Osteocyte (in vitro differentiated cells): ENCODE measurements around the gene ARHGEF40. TPM values are rescaled to one million over a fixed set of nuclear protein-coding genes. Genes with fewer than 3 reads are reported as not detected.

ENCODE experiments used
- DNase-seq: peaks from one replicate; pipeline ENCODE4 v3.0.0; 2021; ENCODE audit warnings: mixed read lengths; ENCODE audit not compliant: unreplicated experiment; ENCODE audit errors: extremely low spot score
- H3K27ac Mint-ChIP-seq: one replicate; pipeline ENCODE4 v1.8.0; 2021; ENCODE audit warnings: mild to moderate bottlenecking, mixed read lengths; ENCODE audit not compliant: unreplicated experiment
- H3K27me3 Mint-ChIP-seq: one replicate; pipeline ENCODE4 v1.8.0; 2021; ENCODE audit warnings: mixed read lengths; ENCODE audit not compliant: unreplicated experiment
- H3K36me3 Mint-ChIP-seq: one replicate; pipeline ENCODE4 v1.8.0; 2021; ENCODE audit warnings: mixed read lengths; ENCODE audit not compliant: unreplicated experiment
- H3K4me1 Mint-ChIP-seq: one replicate; pipeline ENCODE4 v1.8.0; 2021; ENCODE audit warnings: mixed read lengths; ENCODE audit not compliant: unreplicated experiment
- H3K4me3 Mint-ChIP-seq: one replicate; pipeline ENCODE4 v1.8.0; 2021; ENCODE audit warnings: mild to moderate bottlenecking, moderate library complexity, mixed read lengths; ENCODE audit not compliant: unreplicated experiment
- H3K9me3 Mint-ChIP-seq: one replicate; pipeline ENCODE4 v1.8.0; 2021; ENCODE audit warnings: mixed read lengths; ENCODE audit not compliant: unreplicated experiment
- total RNA-seq: library from RNA; stranded (reverse); gene quantifications from 2 replicates; pipeline ENCODE4 v1.2.1, GENCODE V29; 2021
- TF ChIP-seq, protein P1 (sequence below): fragments of 200-600 bp; sonication (generic); IDR thresholded peaks from 2 replicates; pipeline ENCODE4 v1.5.0; 2021; ENCODE audit warnings: antibody characterized with exemption, mild to moderate bottlenecking, moderate library complexity

ARHGEF40 gene
- total RNA-seq, 1 donor from 2014 or later: 139 TPM

DNA sequence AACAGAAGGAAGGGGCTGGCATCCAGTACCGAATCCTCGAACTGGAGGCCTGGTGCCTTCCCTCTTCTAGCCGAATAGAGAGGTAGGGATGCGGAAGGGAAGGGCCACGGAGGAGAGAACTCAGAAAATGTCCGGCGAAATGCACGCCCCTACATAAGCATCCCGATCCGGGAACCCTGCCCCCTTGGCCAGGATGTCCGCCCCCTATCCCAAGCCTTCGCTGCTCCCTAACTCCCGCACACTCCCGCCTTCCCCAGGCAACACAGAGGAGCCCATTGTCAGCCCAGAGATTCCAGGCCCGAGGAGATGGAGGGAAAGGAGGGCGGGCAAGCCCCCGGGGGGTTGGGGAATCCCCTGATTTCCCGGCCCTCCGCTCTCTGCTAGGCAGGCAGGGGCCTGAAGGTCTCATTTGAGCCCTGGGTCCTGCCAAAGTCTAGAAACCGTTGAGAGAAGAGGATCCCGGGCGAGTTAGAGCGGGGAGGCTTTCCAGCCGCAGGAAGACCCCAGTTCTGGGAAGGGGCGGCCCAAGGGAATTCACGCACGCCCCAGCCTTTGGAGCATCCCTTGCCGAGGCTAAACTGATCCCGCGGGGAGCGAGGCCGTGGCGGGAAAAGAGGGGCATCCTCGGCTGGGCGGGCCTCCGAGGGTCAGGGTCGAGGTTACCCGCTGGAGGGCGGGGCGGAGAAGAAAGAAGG lies 569 bp upstream of the ARHGEF40 start:
- H3K27ac Mint-ChIP-seq: peak overlapping the region; percentile 96
- peak overlapping the region; percentile 88 for H3K4me3 Mint-ChIP-seq
- peaks cover 8% of the 10 kb centered on the region for H3K36me3 Mint-ChIP-seq
- TF ChIP-seq, protein P1, sequence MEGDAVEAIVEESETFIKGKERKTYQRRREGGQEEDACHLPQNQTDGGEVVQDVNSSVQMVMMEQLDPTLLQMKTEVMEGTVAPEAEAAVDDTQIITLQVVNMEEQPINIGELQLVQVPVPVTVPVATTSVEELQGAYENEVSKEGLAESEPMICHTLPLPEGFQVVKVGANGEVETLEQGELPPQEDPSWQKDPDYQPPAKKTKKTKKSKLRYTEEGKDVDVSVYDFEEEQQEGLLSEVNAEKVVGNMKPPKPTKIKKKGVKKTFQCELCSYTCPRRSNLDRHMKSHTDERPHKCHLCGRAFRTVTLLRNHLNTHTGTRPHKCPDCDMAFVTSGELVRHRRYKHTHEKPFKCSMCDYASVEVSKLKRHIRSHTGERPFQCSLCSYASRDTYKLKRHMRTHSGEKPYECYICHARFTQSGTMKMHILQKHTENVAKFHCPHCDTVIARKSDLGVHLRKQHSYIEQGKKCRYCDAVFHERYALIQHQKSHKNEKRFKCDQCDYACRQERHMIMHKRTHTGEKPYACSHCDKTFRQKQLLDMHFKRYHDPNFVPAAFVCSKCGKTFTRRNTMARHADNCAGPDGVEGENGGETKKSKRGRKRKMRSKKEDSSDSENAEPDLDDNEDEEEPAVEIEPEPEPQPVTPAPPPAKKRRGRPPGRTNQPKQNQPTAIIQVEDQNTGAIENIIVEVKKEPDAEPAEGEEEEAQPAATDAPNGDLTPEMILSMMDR: no peak
- H3K27me3 Mint-ChIP-seq: no peaks in the 10 kb centered on the region
- no peaks in the 10 kb centered on the region for H3K9me3 Mint-ChIP-seq
- no peak for DNase-seq
- H3K4me1 Mint-ChIP-seq: peaks cover 35% of the 10 kb centered on the region

DNA sequence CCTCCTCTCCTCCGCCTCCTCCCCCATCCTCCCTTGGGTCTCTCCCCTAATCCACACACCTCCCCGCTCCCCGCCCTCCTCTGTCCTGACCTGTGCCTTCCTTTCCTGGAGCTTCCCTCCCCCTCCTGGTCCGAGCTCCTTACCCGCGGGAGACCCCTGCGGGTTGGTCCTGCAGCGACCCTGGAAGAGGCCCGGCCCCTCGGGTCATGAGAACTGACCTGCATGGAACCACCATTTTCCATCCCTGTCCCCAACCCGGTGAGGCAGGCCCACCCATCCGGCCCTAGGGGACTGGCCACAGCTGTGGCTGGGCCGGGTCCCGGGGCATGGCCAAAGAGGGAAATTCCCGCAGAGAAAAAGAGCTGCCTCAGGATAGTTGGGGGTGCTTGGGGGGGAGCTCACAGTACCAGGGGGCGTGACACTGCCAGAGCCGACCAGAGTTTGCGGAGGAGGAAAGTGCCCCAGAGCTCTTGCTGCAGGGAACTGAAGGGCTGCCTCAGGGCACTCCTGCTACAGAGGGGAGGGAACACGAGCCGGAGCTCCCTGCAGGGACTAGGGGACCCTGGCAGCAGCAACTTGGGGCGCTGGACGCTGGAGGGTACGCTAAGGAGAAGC lies 613 bp downstream of the ARHGEF40 start:
- Mint-ChIP-seq H3K27me3 (no peaks in the 10 kb centered on the region), H3K9me3 (no peaks in the 10 kb centered on the region), H3K4me3 (peak overlapping the region; percentile 91), H3K36me3 (peaks cover 12% of the 10 kb centered on the region), H3K27ac (peak overlapping the region; percentile 99), H3K4me1 (peaks cover 36% of the 10 kb centered on the region)
- no peak for DNase-seq
- TF ChIP-seq, protein P1: no peak

DNA sequence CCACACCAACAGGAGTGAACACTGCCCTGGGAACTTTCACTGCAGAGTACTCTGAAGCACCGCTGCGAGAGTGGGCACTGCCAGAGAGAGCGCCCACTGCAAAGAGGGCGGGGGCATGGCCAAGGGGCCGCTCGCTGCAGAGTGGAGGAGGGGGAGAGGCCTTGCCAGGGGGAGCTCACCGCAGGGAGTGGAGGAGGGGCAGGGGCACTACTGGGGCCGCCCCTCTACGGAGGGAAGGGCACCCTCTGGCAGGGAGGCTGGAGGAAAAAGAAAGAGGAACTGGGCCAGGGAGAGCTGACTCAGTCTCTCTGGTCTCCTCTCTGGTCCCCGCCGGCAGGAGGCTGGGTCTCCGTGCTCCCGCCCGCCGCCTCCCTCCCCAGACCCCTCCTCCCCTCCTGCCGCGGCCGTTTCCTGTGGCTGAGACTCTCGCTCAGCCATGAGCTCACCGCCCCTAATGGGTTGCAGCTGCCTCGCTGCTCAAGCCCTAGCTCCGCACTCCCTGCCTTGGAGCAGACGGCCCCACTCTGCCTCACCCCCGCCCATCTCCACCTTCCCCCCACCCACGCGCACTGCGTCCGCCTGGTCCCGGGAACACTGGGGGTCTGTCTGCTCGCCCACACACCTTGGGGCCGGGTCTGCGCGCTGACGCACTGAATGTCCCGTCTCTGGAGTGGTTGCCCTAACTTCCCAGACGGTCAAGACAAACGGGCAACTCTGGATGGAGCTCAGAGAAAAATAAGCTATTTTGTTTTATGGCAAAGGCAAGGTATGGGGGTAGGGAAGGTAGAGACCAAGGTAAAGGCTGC lies 1.3 kb downstream of the ARHGEF40 start:
- TF ChIP-seq, protein P1: no peak
- peaks cover 39% of the 10 kb centered on the region for H3K4me1 Mint-ChIP-seq
- DNase-seq: peak; percentile 97
- H3K4me3 Mint-ChIP-seq: peak overlapping the region; percentile 91
- peaks cover 19% of the 10 kb centered on the region for H3K36me3 Mint-ChIP-seq
- no peaks in the 10 kb centered on the region for H3K9me3 Mint-ChIP-seq
- H3K27ac Mint-ChIP-seq: peak overlapping the region; percentile 99
- H3K27me3 Mint-ChIP-seq: no peaks in the 10 kb centered on the region

DNA sequence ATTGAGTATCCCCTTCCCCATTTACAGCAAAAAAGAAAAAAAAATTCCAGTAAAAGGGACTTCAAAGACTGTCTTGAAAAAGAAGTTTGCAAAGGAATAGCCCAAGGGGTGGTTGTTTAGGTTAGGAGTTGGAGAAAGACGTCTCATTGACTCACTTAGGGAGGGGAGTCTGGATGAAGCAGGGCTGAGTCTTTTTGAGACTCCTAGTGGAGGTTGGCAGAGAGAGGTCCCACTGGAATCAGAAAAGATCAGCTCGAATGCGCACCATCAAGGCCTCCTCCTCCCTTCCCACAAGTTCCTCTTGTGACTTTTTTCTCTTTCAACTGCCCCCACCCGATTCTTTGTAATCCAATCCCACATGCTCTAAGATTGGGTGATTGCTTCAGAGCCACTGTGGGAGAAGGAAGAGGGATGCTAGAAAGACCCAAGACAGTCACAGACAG lies 1.9 kb downstream of the ARHGEF40 start:
- DNase-seq: no peak
- H3K4me3 Mint-ChIP-seq: peak overlapping the region; percentile 91
- H3K36me3 Mint-ChIP-seq: peaks cover 23% of the 10 kb centered on the region
- no peaks in the 10 kb centered on the region for H3K27me3 Mint-ChIP-seq
- peaks cover 39% of the 10 kb centered on the region for H3K4me1 Mint-ChIP-seq
- peak overlapping the region; percentile 99 for H3K27ac Mint-ChIP-seq
- no peaks in the 10 kb centered on the region for H3K9me3 Mint-ChIP-seq
- TF ChIP-seq, protein P1: peak; percentile 28
